HG03575 (cell line): ENCODE measurements around the gene B9D2.
"Not testable (repeated sequence)": the region's sequence is repeated elsewhere in the genome, so short reads cannot be mapped to it uniquely, and the experiment has no call there.

Experiments used
- ATAC-seq: cut with Tn5 transposase; IDR thresholded peaks from one replicate; pipeline ENCODE4 v1.9.1; 2021; ENCODE audit not compliant: unreplicated experiment, insufficient number of reproducible peaks, low FRiP score; ENCODE audit errors: extremely low read depth

Gene B9D2

DNA sequence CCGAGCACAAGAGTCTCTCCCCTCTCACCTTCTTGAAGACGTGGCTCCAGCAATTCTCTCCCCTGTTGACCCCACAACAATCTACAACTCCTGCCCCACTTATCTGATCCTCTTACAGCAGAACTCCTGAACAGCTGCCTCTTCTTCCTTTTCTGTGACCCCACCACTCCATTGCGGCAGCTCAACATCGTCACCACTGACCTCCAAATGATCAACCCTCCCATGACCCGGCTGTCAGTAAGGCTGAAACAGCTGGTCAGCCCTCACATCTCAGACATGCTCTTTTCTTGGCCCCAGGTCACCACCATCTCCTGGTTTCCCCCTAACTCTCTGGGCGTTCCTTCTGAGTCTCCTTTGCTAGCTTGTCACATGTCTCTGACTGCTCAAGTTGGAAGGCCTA is 31.4 kb upstream of the B9D2 start:
- ATAC-seq: no peak

DNA sequence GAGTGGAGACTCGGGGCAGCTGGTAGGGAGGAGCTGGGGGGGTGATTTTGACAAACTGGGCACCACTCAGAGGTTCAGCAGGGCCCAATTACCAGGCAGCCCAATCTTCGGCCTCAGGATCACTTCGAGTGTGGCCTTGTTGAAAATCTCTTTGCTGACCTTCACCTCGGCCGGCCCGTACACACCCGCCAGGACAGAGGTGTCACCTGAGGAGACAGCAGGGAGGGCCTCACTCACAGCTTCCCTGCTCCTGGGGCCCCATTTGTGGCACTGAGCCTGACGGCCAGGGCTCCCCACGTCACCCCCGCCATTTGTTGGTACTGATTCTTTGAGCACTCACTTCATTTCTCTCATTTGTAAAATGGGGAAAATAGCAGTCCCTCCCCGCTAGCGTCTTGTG is 28.8 kb upstream of the B9D2 start:
- no peak for ATAC-seq

- no peak for ATAC-seq
Observed at GRCh38 chr19:41391618-41392017, 27.7 kb upstream of the B9D2 start.

GRCh38 chr19:41386442-41386841 is 22.5 kb upstream of the B9D2 start:
- ATAC-seq: no peak

DNA sequence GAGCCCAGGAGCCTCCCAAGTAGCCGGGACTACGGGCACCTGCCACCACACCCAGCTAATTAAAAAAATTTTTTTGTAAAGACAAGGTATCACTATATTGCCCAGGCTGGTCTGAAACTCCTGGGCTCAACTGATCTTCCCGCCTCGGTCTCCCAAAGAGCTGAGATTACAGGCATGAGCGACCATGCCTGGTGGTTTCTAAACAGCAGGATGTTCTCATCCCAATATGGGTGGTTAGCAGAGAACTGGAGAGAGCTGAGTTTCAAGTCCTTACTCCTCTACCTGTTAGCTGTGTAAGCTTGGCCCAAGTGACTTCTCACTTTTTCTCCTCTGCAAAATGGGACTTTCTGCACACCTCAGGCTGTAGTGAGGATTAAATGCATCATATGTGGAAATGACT is 20.4 kb upstream of the B9D2 start:
- ATAC-seq: no peak

DNA sequence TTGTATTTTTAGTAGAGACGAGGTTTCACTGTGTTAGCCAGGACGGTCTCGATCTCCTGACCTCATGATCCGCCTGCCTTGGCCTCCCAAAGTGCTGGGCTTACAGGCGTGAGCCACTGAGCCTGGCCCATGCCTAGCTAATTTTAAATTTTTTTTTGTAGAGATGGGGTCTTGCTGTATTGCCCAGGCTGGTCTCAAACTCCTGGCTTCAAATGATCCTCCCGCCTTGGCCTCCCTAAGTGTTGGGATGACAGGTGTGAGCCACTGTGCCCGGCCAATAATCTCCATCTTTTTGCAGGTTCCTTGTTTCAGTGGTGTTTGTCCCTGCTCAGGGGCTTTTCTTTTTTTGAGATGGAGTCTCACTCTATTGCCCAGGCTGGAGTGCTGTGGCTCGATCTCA is 17.6 kb upstream of the B9D2 start:
- ATAC-seq: not testable (repeated sequence)

DNA sequence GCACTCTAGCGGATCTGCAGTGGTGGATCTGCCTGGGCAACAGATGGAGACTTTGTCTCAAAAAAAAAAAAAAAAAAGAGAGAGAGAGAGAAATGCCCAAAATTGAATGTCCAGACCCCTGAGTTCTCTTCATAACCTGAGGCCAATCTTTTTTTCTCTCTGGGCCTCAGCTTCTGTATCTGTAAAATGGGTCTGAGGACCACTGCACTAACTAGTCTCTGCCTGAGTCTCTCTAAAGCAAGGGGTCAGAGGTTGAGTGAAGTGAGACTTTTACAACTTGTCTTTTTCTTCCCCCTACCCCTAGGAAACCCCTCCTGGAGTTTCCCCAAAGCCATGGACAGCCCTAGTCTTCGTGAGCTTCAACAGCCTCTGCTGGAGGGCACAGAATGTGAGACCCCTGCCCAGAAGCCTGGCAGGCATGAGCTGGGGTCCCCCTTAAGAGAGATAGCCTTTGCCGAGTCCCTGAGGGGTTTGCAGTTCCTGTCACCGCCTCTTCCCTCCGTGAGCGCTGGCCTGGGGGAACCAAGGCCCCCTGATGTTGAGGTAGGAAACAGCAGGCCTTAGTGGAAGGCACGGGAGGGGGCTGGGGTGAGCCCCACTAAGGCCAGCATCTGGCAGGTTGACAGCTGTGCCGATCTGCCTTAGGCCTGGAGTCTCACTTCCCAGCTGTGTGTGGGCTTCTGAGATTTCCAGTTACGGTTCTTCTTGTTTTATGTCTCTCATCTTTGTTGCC is 14.2 kb upstream of the B9D2 start:
- ATAC-seq: no peak

DNA sequence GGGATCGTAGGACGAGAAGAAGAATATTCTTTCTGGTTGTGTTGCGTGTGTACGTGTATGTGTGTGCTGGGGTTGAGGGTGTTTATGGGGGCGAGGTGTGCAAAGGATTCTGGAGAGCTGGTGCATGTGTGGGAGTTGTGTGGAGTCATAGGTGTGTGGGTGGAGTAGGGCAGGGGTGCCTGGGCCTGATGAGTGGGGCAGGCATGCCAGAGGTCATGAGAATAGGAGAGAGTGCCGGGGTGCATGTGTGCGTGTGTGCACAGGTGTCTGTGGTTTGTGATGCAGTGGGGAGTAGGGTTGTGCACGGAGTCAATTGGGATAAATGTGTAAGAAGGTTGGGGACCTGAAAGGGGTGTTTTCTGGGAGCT is 13.0 kb upstream of the B9D2 start:
- ATAC-seq: no peak

DNA sequence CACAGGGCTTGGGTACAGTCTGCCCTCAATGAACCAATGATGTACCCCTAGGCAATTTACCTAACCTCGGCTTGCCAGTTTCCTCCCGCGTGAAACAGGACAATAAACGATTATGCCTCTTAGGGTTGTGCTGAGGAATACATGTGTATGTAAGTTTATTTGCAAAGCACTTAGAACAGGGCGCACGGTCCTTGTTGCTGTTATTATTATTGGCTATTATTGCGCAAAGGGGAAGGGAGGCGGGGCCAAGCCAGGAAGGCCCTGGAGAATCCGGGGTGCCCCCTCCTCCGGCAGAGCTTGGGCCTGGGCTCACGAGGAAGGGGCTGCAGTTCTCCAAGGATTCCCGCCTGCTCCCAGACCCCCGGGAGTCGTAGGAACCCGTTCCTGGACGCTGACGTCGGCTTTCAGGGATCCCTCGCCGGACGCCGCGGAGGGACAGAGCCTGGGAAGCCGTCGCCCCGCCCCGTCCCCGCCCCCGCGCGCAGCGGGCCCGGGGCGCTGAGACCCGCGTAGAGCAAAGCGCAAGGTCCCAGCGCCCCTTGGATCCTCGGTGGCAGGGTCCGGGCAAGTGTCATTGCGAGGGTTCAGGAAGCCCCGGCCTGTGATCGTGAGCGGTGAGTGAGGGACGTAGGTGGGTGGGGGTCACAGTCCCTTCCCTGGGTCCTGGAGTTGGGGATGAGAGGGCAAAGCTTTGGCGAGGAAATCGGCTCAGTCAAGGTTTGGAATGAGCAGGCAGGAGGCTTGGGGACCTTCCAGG is 12.5 kb upstream of the B9D2 start, which contains the start of gene TMEM91:
TSS of gene TMEM91 (plus strand) at position 293 of the 757 bp plus-strand sequence. CDS start 1,777 bp downstream, outside the sequence.
- no peak for ATAC-seq

- ATAC-seq: no peak
Observed at GRCh38 chr19:41373993-41374392, 10.0 kb upstream of the B9D2 start.

DNA sequence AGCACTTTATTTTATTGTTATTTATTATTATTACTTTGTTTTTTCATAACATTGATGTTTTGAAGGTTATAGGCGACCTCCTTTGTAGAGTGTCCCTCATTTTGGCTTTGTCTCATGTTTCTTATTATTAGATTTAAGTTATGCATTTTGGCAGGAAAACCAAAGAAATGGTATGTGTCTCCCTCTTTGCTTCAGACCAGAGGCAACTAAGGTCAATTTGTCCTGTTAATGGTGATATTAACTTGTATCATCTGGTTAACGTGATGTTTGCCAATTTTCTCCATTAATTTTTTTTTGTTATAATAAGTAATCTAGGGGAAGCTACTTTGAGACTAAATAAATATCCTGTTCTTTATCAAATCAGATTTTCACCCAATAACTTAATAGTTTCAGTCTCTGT is 8.6 kb upstream of the B9D2 start:
- ATAC-seq: no peak

GRCh38 chr19:41371541-41371940 is 7.6 kb upstream of the B9D2 start:
- no peak for ATAC-seq

- ATAC-seq: not testable (repeated sequence)
Observed at GRCh38 chr19:41371119-41371518, 7.2 kb upstream of the B9D2 start.

- ATAC-seq: no peak
Observed at GRCh38 chr19:41369769-41370168, 5.8 kb upstream of the B9D2 start.

DNA sequence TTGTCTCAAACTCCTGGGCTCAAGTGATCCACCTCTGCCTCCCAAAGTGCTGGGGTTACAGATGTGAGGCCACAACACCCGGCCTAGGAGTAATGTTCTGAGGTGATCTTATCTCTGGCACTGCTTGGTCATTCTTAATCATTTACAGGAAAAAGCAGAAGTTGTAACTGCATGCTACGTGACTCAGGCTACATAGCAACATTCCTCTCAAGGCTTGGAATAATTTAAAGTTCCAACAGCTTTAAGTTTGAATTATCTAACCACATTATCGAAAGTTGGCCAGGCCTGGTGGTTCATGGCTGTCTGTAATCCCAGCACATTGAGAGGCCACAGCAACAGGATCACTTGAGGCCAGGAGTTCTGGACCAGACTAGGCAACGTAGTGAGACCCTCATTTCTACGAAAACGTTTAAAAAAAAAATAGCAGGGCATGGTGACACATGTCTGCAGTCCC is 3.9 kb upstream of the B9D2 start:
- no peak for ATAC-seq

- ATAC-seq: no peak
Observed at GRCh38 chr19:41366089-41366488, 2.1 kb upstream of the B9D2 start.

- no peak for ATAC-seq
Observed at GRCh38 chr19:41364524-41365391, 809 bp upstream of the B9D2 start.

DNA sequence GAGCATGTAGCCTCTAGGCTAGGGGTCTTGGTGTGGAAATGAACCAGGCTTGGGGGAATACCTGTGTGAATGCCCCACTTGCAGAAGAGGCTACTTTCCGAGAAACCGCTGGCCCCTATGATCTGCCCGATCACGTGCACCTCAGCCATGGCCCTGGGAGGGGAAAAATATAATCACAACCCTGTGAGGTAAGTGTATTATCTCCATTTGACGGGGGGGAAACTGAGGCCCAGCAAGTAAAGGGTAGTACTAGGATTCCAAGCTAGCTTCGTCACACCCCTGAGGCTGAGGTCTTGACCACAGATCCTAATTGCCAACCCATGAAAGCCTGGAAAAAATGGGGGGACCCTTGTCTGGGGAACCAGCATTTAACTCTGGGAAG is 587 bp downstream of the B9D2 start:
- ATAC-seq: no peak

DNA sequence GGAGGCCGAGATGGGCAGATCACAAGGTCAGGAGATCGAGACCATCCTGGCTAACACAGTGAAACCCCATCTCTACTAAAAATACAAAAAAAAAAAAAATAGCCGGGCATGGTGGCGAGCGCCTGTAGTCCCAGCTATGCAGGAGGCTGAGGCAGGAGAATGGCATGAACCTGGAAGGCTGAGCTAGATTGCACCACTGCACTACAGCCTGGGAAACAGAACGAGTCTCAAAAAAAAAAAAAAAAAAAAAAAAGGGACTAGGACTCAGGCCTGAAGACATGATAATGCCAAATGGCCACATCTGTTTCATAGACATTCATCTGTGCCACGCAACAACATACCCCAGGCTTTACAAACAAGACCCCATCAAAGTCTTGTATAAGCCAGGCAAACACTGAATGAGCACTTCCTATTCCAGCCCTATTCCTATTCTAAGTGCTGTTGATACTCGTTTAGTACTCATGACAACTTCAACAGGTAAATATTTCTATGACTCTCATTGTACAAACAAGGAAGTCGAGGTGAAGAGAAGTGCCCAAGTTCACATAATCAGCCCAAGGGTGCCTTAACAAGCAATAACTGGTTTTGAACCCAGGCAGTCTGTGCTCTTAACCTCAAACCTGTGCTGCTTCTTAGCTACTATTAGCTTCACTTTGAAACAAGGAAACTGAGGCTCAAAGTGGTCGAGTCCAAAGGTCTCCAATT is 1.7 kb downstream of the B9D2 start:
- no peak for ATAC-seq
